ENCODE measurements around the gene SPEN.
"Not testable (repeated sequence)": the region's sequence is repeated elsewhere in the genome, so short reads cannot be mapped to it uniquely, and the experiment has no call there.

SPEN gene

GRCh38 chr1:15838721-15839120 is 8.8 kb upstream of the SPEN start:
- Histone ChIP-seq H3K9ac (ENCODE audit: low read depth, low read length) (no peak overlapping the region), H3K9me3 (ENCODE audit: control insufficient read depth, insufficient read depth, low read length) (no peaks in the 10 kb centered on the region), H3K36me3 (ENCODE audit: insufficient read depth, low read length) (no peaks in the 10 kb centered on the region), H3K4me1 (ENCODE audit: insufficient read depth, low read length) (no peaks in the 10 kb centered on the region)

- H3K4me1 ChIP-seq (ENCODE audit: insufficient read depth, low read length) = peaks cover 4% of the 10 kb centered on the region; the same call in 1 of the 2 replicates
- H3K36me3 ChIP-seq (ENCODE audit: insufficient read depth, low read length) = no peaks in the 10 kb centered on the region
- no peaks in the 10 kb centered on the region for H3K9me3 ChIP-seq (ENCODE audit: control insufficient read depth, insufficient read depth, low read length)
- no peak overlapping the region for H3K9ac ChIP-seq (ENCODE audit: low read depth, low read length)
Measured at GRCh38 chr1:15843826-15844572, 3.5 kb upstream of the SPEN start.

- not testable (repeated sequence) for H3K36me3 ChIP-seq (ENCODE audit: insufficient read depth, low read length); H3K4me1 ChIP-seq (ENCODE audit: insufficient read depth, low read length); H3K9me3 ChIP-seq (ENCODE audit: control insufficient read depth, insufficient read depth, low read length); H3K9ac ChIP-seq (ENCODE audit: low read depth, low read length)
Measured at GRCh38 chr1:15846056-15846455, 1.5 kb upstream of the SPEN start.

GRCh38 chr1:15847893-15848142 is 311 bp downstream of the SPEN start:
- Histone ChIP-seq H3K36me3 (ENCODE audit: insufficient read depth, low read length) (no peaks in the 10 kb centered on the region), H3K9ac (ENCODE audit: low read depth, low read length) (peak overlapping the region; percentile 72), H3K9me3 (ENCODE audit: control insufficient read depth, insufficient read depth, low read length) (no peaks in the 10 kb centered on the region), H3K4me1 (ENCODE audit: insufficient read depth, low read length) (peaks cover 17% of the 10 kb centered on the region)

- peak overlapping the region; percentile 72 for H3K9ac ChIP-seq (ENCODE audit: low read depth, low read length)
- H3K4me1 ChIP-seq (ENCODE audit: insufficient read depth, low read length) = peaks cover 17% of the 10 kb centered on the region
- H3K9me3 ChIP-seq (ENCODE audit: control insufficient read depth, insufficient read depth, low read length) = no peaks in the 10 kb centered on the region
- H3K36me3 ChIP-seq (ENCODE audit: insufficient read depth, low read length) = no peaks in the 10 kb centered on the region
Measured at GRCh38 chr1:15848143-15848928, 829 bp downstream of the SPEN start.

GRCh38 chr1:15848929-15849774 is 1.6 kb downstream of the SPEN start:
- peak overlapping the region; percentile 72 for H3K9ac ChIP-seq (ENCODE audit: low read depth, low read length)
- H3K9me3 ChIP-seq (ENCODE audit: control insufficient read depth, insufficient read depth, low read length) = no peaks in the 10 kb centered on the region
- no peaks in the 10 kb centered on the region for H3K36me3 ChIP-seq (ENCODE audit: insufficient read depth, low read length)
- H3K4me1 ChIP-seq (ENCODE audit: insufficient read depth, low read length) = peaks cover 17% of the 10 kb centered on the region

- Histone ChIP-seq H3K9me3 (ENCODE audit: control insufficient read depth, insufficient read depth, low read length) (no peaks in the 10 kb centered on the region), H3K4me1 (ENCODE audit: insufficient read depth, low read length) (peaks cover 17% of the 10 kb centered on the region), H3K36me3 (ENCODE audit: insufficient read depth, low read length) (no peaks in the 10 kb centered on the region), H3K9ac (ENCODE audit: low read depth, low read length) (peak overlapping the region; percentile 72)
Measured at GRCh38 chr1:15849775-15850324, 2.3 kb downstream of the SPEN start.

- H3K9ac ChIP-seq (ENCODE audit: low read depth, low read length) = peak overlapping the region; percentile 72; the same call in 1 of the 2 replicates
- no peaks in the 10 kb centered on the region for H3K36me3 ChIP-seq (ENCODE audit: insufficient read depth, low read length)
- peaks cover 17% of the 10 kb centered on the region for H3K4me1 ChIP-seq (ENCODE audit: insufficient read depth, low read length)
Measured at GRCh38 chr1:15850471-15851001, 3.0 kb downstream of the SPEN start.

GRCh38 chr1:15851210-15852035 is 3.9 kb downstream of the SPEN start:
- Histone ChIP-seq H3K4me1 (ENCODE audit: insufficient read depth, low read length) (peaks cover 16% of the 10 kb centered on the region), H3K9ac (ENCODE audit: low read depth, low read length) (peak overlapping the region; percentile 11; the same call in 1 of the 2 replicates), H3K36me3 (ENCODE audit: insufficient read depth, low read length) (no peaks in the 10 kb centered on the region), H3K9me3 (ENCODE audit: control insufficient read depth, insufficient read depth, low read length) (no peaks in the 10 kb centered on the region)

More at GRCh38 chr1:15850471-15851001, 3.0 kb downstream of the SPEN start:
- H3K9me3 ChIP-seq (ENCODE audit: control insufficient read depth, insufficient read depth, low read length) = no peaks in the 10 kb centered on the region

GRCh38 chr1:15852036-15852827 is 4.7 kb downstream of the SPEN start:
- no peaks in the 10 kb centered on the region for H3K9me3 ChIP-seq (ENCODE audit: control insufficient read depth, insufficient read depth, low read length)
- H3K9ac ChIP-seq (ENCODE audit: low read depth, low read length) = no peak overlapping the region
- peaks cover 13% of the 10 kb centered on the region for H3K4me1 ChIP-seq (ENCODE audit: insufficient read depth, low read length)
- no peaks in the 10 kb centered on the region for H3K36me3 ChIP-seq (ENCODE audit: insufficient read depth, low read length)

- Histone ChIP-seq H3K9ac (ENCODE audit: low read depth, low read length) (no peak overlapping the region), H3K9me3 (ENCODE audit: control insufficient read depth, insufficient read depth, low read length) (no peaks in the 10 kb centered on the region), H3K4me1 (ENCODE audit: insufficient read depth, low read length) (peaks cover 13% of the 10 kb centered on the region), H3K36me3 (ENCODE audit: insufficient read depth, low read length) (no peaks in the 10 kb centered on the region)
Measured at GRCh38 chr1:15852828-15853302, 5.4 kb downstream of the SPEN start.

- Histone ChIP-seq H3K4me1 (ENCODE audit: insufficient read depth, low read length) (0 out of 2 replicates have a peak, but pooled peaks cover 5% of the 10 kb centered on the region), H3K36me3 (ENCODE audit: insufficient read depth, low read length) (no peaks in the 10 kb centered on the region), H3K9me3 (ENCODE audit: control insufficient read depth, insufficient read depth, low read length) (no peaks in the 10 kb centered on the region), H3K9ac (ENCODE audit: low read depth, low read length) (no peak overlapping the region)
Measured at GRCh38 chr1:15856888-15857287, 9.4 kb downstream of the SPEN start.
